Prostate gland (tissue), 2 donors: ENCODE results near the gene CEP76. TPM values are rescaled to one million over a fixed set of nuclear protein-coding genes. Genes with fewer than 3 reads are reported as not detected.

Experiments
- DNase-seq: peaks from one replicate; pipeline ENCODE4 v3.0.0-alpha.2; 2019; ENCODE audit warnings: low spot score
- H3K27ac ChIP-seq, 2 donors: fragments of 200-600 bp; sonication (generic); 2 replicates each; pipeline ENCODE4 v1.5.1; 2017 to 2019
- H3K27me3 ChIP-seq: fragments of 200-600 bp; sonication (generic); replicated peaks from 2 replicates; pipeline ENCODE4 v1.5.1; 2019; ENCODE audit not compliant: insufficient read depth
- H3K36me3 ChIP-seq, 2 donors: fragments of 200-600 bp; sonication (generic); 1 replicate in 1 of 2; 2 replicates in 1 of 2; pipeline versions ENCODE4 v1.5.1 to v1.8.1; 2017 to 2019
- H3K4me1 ChIP-seq: fragments of 200-600 bp; sonication (generic); replicated peaks from 2 replicates; pipeline ENCODE4 v1.5.1; 2019
- H3K4me3 ChIP-seq, 2 donors: fragments of 200-600 bp; sonication (generic); 2 replicates each; pipeline ENCODE4 v1.5.1; 2017 to 2019
- H3K9me3 ChIP-seq: fragments of 200-600 bp; sonication (generic); 2 replicates; pipeline ENCODE4 v1.5.1; 2017
- POLR2A ChIP-seq: fragments of 450-650 bp; IDR thresholded peaks from one replicate; pipeline ENCODE4 v1.6.1; 2016; ENCODE audit warnings: antibody characterized with exemption, mild to moderate bottlenecking
- POLR2AphosphoS5 ChIP-seq: sonication (generic); formaldehyde crosslinking; IDR thresholded peaks from one replicate; pipeline ENCODE4 v1.6.1; 2017; ENCODE audit warnings: antibody characterized with exemption
- WGBS: methylation state at CpG from one replicate; pipeline ENCODE4 v1.1.5; 2018; 5-methylcytosine and 5-hydroxymethylcytosine counted together
- intact Hi-C: fragments of 100-400 bp; cut with DNase I; formaldehyde crosslinking; loops from one replicate; pipeline ENCODE4 v1.14.2; 2022
- total RNA-seq, 2 donors: library from RNA; depleted of rRNA; stranded (reverse); fragments of >200 nt; gene quantifications; one replicate each; pipeline ENCODE4 v1.1.0, GENCODE V29; 2016
- TF ChIP-seq, protein P1 (sequence below), 4 experiments: fragments of 200-600 bp in 2 of 4; fragments of 450-650 bp in 2 of 4; sonication (generic) in 2 of 4; IDR thresholded peaks; 1 replicate in 3 of 4; 2 replicates in 1 of 4; pipeline ENCODE4 v1.5.1; 2016 to 2019; ENCODE audit warnings: antibody characterized with exemption in 4 of 4, mild to moderate bottlenecking in 2 of 4, moderate library complexity in 2 of 4

Gene CEP76
- total RNA-seq, 2 donors from 2014 or later: 10.5 to 13.3 TPM

DNA sequence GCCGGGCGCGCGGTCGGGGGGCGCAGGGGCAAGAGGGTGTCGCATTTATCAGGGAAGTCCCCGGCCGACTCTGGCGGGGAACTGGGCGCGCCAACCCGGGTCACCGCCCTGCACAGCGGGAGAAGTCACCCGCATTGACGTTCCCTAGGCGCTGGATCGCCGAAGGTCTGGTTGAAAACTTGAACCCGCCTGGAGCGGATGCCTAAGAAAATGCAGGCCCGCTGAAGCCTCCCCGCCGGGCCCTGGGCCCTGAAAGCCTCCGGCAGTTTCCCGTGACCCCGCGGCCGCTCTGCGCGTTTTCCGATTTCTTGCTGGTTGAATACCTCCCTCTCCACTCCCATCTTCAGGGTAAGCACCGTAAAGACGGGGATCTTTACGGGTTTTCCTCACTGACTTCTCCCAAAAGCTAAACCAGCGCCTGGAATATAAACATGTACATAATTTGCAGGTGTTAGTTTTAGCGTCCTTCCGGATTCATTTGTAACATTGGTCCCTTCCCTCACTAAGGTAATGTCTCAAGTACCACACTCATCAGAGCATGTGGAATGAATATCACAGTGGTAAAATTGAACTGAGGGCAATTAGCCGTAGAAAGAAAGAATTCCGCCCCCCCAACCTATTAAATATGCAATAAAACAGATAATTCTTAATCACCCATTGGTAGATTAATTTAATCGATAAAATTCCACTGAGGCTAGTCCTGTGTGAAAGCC is 43.9 kb downstream of the CEP76 start:
- peak; percentile 10 for DNase-seq
- intact Hi-C loops: loop anchor here (5.0 to 10.0 kb wide), 4 partner anchors 44 to 384 kb away; partner anchors contain the start of genes CEP76, PRELID3A and PSMG2

DNA sequence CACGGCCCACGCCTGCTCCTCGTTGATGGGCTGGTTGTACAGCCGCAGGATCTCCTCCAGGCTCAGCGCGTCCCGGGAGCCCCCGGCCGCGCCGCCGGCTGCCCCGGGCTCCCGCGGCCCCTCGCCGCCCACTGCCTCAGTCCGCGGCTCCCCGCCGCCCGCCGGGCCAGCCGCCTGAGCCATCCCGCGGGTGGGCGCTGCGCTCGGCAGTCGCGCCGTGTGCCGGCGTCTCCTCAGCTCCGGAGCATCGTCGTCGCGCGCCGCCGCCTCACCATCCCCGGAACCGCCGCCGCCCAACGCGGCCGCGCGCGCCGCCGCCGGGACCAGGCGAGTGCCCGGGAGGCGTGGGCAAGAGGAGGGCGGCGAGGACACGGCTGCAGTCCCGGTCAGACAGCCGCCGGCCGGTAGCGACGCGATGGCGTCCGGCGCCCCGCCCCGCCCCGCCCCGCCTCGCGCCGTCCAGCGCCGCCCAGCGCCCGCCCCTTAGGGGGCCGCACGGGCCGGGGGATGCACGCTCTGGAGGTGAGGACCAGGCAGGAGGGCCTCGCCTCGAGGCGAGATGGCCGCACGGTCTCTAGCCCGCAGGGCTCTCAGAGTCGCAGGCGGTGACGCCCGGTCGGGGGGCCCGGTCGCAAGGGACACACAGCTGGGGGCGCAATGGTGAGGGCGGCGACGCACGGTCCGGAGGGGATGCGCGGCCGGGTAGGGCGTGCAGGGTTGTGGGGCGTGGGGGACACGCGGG is 44.7 kb downstream of the CEP76 start, which contains the start of gene SPIRE1:
Gene SPIRE1 (minus strand): TSS at position 424 of the 742 bp plus-strand sequence. CDS start 241 bp downstream, at position 183.
- H3K27ac ChIP-seq: peak within 1 kb of the TSS; percentile 93 to 97
- under 1% methylated on average over 78 of the region's 112 CpGs for WGBS
- H3K4me1 ChIP-seq: no peaks in the 10 kb centered on the region
- H3K4me3 ChIP-seq: peak within 1 kb of the TSS; percentile 83 to 84
- no peaks in the 10 kb centered on the region for H3K36me3 ChIP-seq
- intact Hi-C loops: loop anchor here (5.0 to 10.0 kb wide), 4 partner anchors 44 to 383 kb away; partner anchors contain the start of genes CEP76, PRELID3A and PSMG2
- H3K27me3 ChIP-seq: no peaks in the 10 kb centered on the region
- peak; percentile 21 for TF ChIP-seq POLR2AphosphoS5
- TF ChIP-seq, protein P1, sequence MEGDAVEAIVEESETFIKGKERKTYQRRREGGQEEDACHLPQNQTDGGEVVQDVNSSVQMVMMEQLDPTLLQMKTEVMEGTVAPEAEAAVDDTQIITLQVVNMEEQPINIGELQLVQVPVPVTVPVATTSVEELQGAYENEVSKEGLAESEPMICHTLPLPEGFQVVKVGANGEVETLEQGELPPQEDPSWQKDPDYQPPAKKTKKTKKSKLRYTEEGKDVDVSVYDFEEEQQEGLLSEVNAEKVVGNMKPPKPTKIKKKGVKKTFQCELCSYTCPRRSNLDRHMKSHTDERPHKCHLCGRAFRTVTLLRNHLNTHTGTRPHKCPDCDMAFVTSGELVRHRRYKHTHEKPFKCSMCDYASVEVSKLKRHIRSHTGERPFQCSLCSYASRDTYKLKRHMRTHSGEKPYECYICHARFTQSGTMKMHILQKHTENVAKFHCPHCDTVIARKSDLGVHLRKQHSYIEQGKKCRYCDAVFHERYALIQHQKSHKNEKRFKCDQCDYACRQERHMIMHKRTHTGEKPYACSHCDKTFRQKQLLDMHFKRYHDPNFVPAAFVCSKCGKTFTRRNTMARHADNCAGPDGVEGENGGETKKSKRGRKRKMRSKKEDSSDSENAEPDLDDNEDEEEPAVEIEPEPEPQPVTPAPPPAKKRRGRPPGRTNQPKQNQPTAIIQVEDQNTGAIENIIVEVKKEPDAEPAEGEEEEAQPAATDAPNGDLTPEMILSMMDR (IDR thresholded peaks at IDR 0.05): peak in 3 of 4 experiments; percentile 22 to 31 (median 25)
- TF ChIP-seq POLR2A: peak; percentile 79
- peak; percentile 67 for DNase-seq
- H3K9me3 ChIP-seq: no peaks in the 10 kb centered on the region

More for the DNA sequence above, 43.9 kb downstream of the CEP76 start:
- WGBS: 15% methylated on average over 41 of the region's 42 CpGs
- H3K36me3 ChIP-seq: no peaks in the 10 kb centered on the region
- H3K27me3 ChIP-seq: no peaks in the 10 kb centered on the region
- peak overlapping the region; percentile 93 to 97 for H3K27ac ChIP-seq
- H3K4me1 ChIP-seq: no peaks in the 10 kb centered on the region
- H3K9me3 ChIP-seq: no peaks in the 10 kb centered on the region
- TF ChIP-seq, protein P1 (IDR thresholded peaks at IDR 0.05): no peak
- no peak for TF ChIP-seq POLR2AphosphoS5
- TF ChIP-seq POLR2A: no peak
- H3K4me3 ChIP-seq: peak overlapping the region; percentile 83 to 84

DNA sequence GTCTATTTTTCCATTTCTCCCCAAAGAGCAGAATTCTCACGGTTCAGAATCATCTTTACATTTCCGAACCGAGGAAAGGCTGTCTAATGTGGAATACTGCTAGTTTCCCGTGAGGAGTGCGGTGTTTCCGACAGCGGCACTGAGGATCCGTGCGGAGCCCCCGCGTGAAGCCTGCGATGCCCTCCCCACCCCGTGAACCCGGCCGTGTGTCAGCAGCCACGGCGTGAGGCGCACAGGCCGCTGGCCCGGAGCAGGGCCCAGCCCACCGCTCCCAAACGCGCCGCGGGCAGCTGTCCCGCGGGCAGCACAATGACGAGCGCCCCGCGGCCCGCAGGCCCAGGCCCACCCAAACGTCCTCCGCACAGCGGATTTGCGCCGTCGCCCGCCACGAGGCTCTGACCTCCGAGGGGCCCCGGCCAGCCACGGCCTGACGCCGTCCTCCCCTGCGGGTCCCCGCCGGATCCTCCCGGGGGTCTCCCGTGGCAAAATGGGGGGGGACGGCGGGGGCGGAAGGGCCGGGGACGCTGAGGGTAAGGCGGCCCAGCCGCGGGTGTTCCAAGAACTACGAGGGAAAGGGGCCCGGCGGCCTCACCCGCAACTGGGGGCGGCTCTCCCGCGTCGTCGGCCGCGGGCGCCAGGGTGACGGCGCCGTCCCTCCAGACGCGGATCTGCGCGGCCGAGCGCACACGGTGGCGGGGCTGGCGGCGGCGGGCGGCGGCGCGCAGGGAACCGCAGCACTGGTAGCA is 45.4 kb downstream of the CEP76 start:
- peak; percentile 28 for DNase-seq
- H3K4me3 ChIP-seq: peak overlapping the region; percentile 83 to 84
- intact Hi-C loops: loop anchor here (5.0 to 10.0 kb wide), 4 partner anchors 45 to 382 kb away; partner anchors contain the start of genes CEP76, PRELID3A and PSMG2
- no peaks in the 10 kb centered on the region for H3K27me3 ChIP-seq
- TF ChIP-seq POLR2A: peak; percentile 47
- TF ChIP-seq POLR2AphosphoS5: no peak
- WGBS: 1% methylated on average over 38 of the region's 89 CpGs
- no peaks in the 10 kb centered on the region for H3K36me3 ChIP-seq
- H3K4me1 ChIP-seq: no peaks in the 10 kb centered on the region
- H3K9me3 ChIP-seq: no peaks in the 10 kb centered on the region
- peak overlapping the region; percentile 93 to 97 for H3K27ac ChIP-seq

DNA sequence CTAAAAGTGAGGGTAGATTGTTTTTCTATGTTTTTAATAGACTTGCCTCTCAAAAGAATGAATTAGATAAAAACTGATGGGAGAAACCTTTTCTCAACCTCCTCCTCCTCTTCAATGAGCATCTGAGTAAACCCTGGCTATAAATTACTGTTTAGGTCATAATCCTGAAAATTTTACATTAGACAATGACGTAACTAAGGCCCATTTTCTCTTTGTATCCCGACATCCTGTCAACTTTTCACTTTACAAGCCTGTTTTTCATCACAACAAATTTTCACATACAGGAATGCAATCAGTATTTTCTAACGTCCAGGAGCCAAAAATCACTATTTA is 46.0 kb downstream of the CEP76 start:
- intact Hi-C loops: loop anchor here (5.0 to 10.0 kb wide), 4 partner anchors 46 to 382 kb away; partner anchors contain the start of genes CEP76, PRELID3A and PSMG2
- peak overlapping the region; percentile 93 to 97 for H3K27ac ChIP-seq
- peak overlapping the region; percentile 83 to 84 for H3K4me3 ChIP-seq
- 7% methylated on average over 3 of the region's 3 CpGs for whole genome bisulfite sequencing
- no peak for TF ChIP-seq POLR2AphosphoS5
- TF ChIP-seq, protein P1 (IDR thresholded peaks at IDR 0.05): no peak
- no peak for TF ChIP-seq POLR2A
- DNase-seq: no peak
- H3K9me3 ChIP-seq: no peaks in the 10 kb centered on the region
- H3K36me3 ChIP-seq: no peaks in the 10 kb centered on the region
- H3K27me3 ChIP-seq: no peaks in the 10 kb centered on the region
- H3K4me1 ChIP-seq: no peaks in the 10 kb centered on the region
